Measurements from ENCODE around the gene HLA-E. TPM values are rescaled to one million over a fixed set of nuclear protein-coding genes. Genes with fewer than 3 reads are reported as not detected.

Gene HLA-E
- 51.9 to 68.3 TPM (median 60.7 TPM) in 5 replicates for total RNA-seq (2022; extraction: Qiagen RNA extraction; ENCODE audit: low read depth)

GRCh38 chr6:30489081-30490025 is at the start of gene HLA-E:
HLA-E (plus strand) TSS chr6:30489509; CDS start chr6:30489532, 23 bp downstream.

Other genes with a start within 250 kb of the HLA-E start
- gene TRIM39, start 162.6 kb upstream of the HLA-E start, total RNA-seq (2022; extraction: Qiagen RNA extraction; ENCODE audit: low read depth) = 6.7 to 8.3 TPM (median 7.7 TPM) in 5 replicates
- gene RPP21, start 144.4 kb upstream of the HLA-E start, total RNA-seq (2022; extraction: Qiagen RNA extraction; ENCODE audit: low read depth) = 63.6 to 76.1 TPM (median 69.2 TPM) in 5 replicates
- gene GNL1, start 67.0 kb downstream of the HLA-E start, total RNA-seq (2022; extraction: Qiagen RNA extraction; ENCODE audit: low read depth) = 30.0 to 38.2 TPM (median 31.9 TPM) in 5 replicates
- 13.3 to 18.1 TPM (median 15.4 TPM) in 5 replicates for gene PRR3, start 67.8 kb downstream of the HLA-E start, total RNA-seq (2022; extraction: Qiagen RNA extraction; ENCODE audit: low read depth)
- gene ABCF1, start 81.9 kb downstream of the HLA-E start, total RNA-seq (2022; extraction: Qiagen RNA extraction; ENCODE audit: low read depth) = 49.4 to 64.4 TPM (median 55.7 TPM) in 5 replicates
- gene PPP1R10, start 127.7 kb downstream of the HLA-E start, total RNA-seq (2022; extraction: Qiagen RNA extraction; ENCODE audit: low read depth) = 23.2 to 50.8 TPM (median 32.0 TPM) in 5 replicates
- 69.2 to 93.2 TPM (median 71.7 TPM) in 5 replicates for gene MRPS18B, start 128.3 kb downstream of the HLA-E start, total RNA-seq (2022; extraction: Qiagen RNA extraction; ENCODE audit: low read depth)
- gene ATAT1, start 137.4 kb downstream of the HLA-E start, total RNA-seq (2022; extraction: Qiagen RNA extraction; ENCODE audit: low read depth) = 5.2 to 6.5 TPM (median 5.7 TPM) in 5 replicates
- 9.4 to 15.4 TPM (median 13.7 TPM) in 5 replicates for gene C6orf136, start 157.6 kb downstream of the HLA-E start, total RNA-seq (2022; extraction: Qiagen RNA extraction; ENCODE audit: low read depth)
- 28.5 to 31.7 TPM (median 30.4 TPM) in 5 replicates for gene DHX16, start 183.5 kb downstream of the HLA-E start, total RNA-seq (2022; extraction: Qiagen RNA extraction; ENCODE audit: low read depth)
- 40.2 to 47.9 TPM (median 43.5 TPM) in 5 replicates for gene PPP1R18, start 197.1 kb downstream of the HLA-E start, total RNA-seq (2022; extraction: Qiagen RNA extraction; ENCODE audit: low read depth)
- gene NRM, start 201.5 kb downstream of the HLA-E start, total RNA-seq (2022; extraction: Qiagen RNA extraction; ENCODE audit: low read depth) = 20.2 to 28.1 TPM (median 26.5 TPM) in 5 replicates
- 14.7 to 21.2 TPM (median 17.8 TPM) in 5 replicates for gene MDC1, start 227.8 kb downstream of the HLA-E start, total RNA-seq (2022; extraction: Qiagen RNA extraction; ENCODE audit: low read depth)
- 799 to 982 TPM (median 956 TPM) in 5 replicates for gene TUBB, start 230.8 kb downstream of the HLA-E start, total RNA-seq (2022; extraction: Qiagen RNA extraction; ENCODE audit: low read depth)

All from A549 treated with ZK216348 at 1 μM for 4 hours (cell line).